CD14-positive monocyte (primary cell): ENCODE data around the gene SELPLG. TPM values are rescaled to one million over a fixed set of nuclear protein-coding genes. Genes with fewer than 3 reads are reported as not detected.
A peak's percentile ranks its signal among the peaks of the same experiment; 100 is the strongest.

Source experiments
- DNase-seq, 3 donors: peaks; one replicate each; pipeline ENCODE4 v3.0.0-alpha.2; 2011 to 2022
- H2AFZ ChIP-seq: 2 replicates; pipeline ENCODE4 v1.6.0; 2012; ENCODE audit warnings: mild to moderate bottlenecking, low read depth, low read length, inconsistent platforms; ENCODE audit not compliant: insufficient read depth, poor library complexity, severe bottlenecking
- H3K27ac ChIP-seq, 2 donors: 1 replicate in 1 of 2; 2 replicates in 1 of 2; pipeline ENCODE4 v1.5.1; 2012 to 2013; ENCODE audit warnings: low read length in 2 of 2, control low read depth in 1 of 2, inconsistent platforms in 1 of 2, low read depth in 1 of 2, mild to moderate bottlenecking in 1 of 2
- H3K27me3 ChIP-seq, 2 donors: one replicate each; pipeline versions ENCODE4 v1.6.0 to v1.6.1; 2011 to 2013; ENCODE audit warnings: low read length in 2 of 2; ENCODE audit not compliant: control insufficient read depth in 2 of 2, insufficient read depth in 2 of 2
- H3K36me3 ChIP-seq, 2 donors: replicated peaks in 1 of 2; 1 replicate in 1 of 2; 2 replicates in 1 of 2; pipeline versions ENCODE4 v1.5.1 to v1.6.1; 2012 to 2013; ENCODE audit warnings: low read length in 2 of 2, control low read depth in 1 of 2, inconsistent platforms in 1 of 2, mild to moderate bottlenecking in 1 of 2; ENCODE audit not compliant: insufficient read depth in 2 of 2, control insufficient read depth in 1 of 2
- H3K4me1 ChIP-seq, 2 donors: 1 replicate in 1 of 2; 2 replicates in 1 of 2; pipeline versions ENCODE4 v1.5.1 to v1.6.1; 2012 to 2013; ENCODE audit warnings: low read length in 2 of 2, control low read depth in 1 of 2, inconsistent platforms in 1 of 2, mild to moderate bottlenecking in 1 of 2, moderate library complexity in 1 of 2; ENCODE audit not compliant: insufficient read depth in 2 of 2, control insufficient read depth in 1 of 2
- H3K4me2 ChIP-seq: replicated peaks from 2 replicates; pipeline ENCODE3; 2012; ENCODE audit warnings: low read length, moderate library complexity, mild to moderate bottlenecking; ENCODE audit not compliant: poor library complexity, severe bottlenecking; ENCODE audit errors: extremely low read depth
- H3K4me3 ChIP-seq, 3 experiments: fragments of 200-600 bp in 1 of 3; sonication (generic) in 1 of 3; replicated peaks in 1 of 3; 1 replicate in 2 of 3; 2 replicates in 1 of 3; pipeline ENCODE4 v1.5.1; 2011 to 2013; ENCODE audit warnings: low read length in 3 of 3, mild to moderate bottlenecking in 3 of 3, control low read depth in 2 of 3, low read depth in 2 of 3, inconsistent platforms in 1 of 3, moderate library complexity in 1 of 3
- H3K79me2 ChIP-seq: 2 replicates; pipeline ENCODE4 v1.6.0; 2012; ENCODE audit warnings: mild to moderate bottlenecking, control low read depth, inconsistent platforms, low read length, moderate library complexity; ENCODE audit not compliant: insufficient read depth
- H3K9ac ChIP-seq: 2 replicates; pipeline ENCODE4 v1.6.0; 2017; ENCODE audit warnings: low read length, mild to moderate bottlenecking; ENCODE audit not compliant: insufficient read depth, poor library complexity, severe bottlenecking
- H3K9me3 ChIP-seq, 2 donors: replicated peaks in 1 of 2; 1 replicate in 1 of 2; 2 replicates in 1 of 2; pipeline versions ENCODE4 v1.5.1 to v1.6.1; 2012 to 2013; ENCODE audit warnings: low read length in 2 of 2, control low read depth in 1 of 2; ENCODE audit not compliant: control insufficient read depth in 1 of 2, insufficient read depth in 1 of 2
- H4K20me1 ChIP-seq: 2 replicates; pipeline ENCODE4 v1.6.0; 2012; ENCODE audit warnings: mild to moderate bottlenecking, low read length, control low read depth, moderate library complexity; ENCODE audit not compliant: insufficient read depth
- H3K27ac Mint-ChIP-seq, 7 donors: one replicate each; pipeline ENCODE4 v1.8.0; 2020; ENCODE audit warnings: mild to moderate bottlenecking in 7 of 7, mixed read lengths in 7 of 7, moderate library complexity in 6 of 7, inconsistent platforms in 2 of 7
- H3K27me3 Mint-ChIP-seq, 3 donors: one replicate each; pipeline ENCODE4 v1.8.0; 2021 to 2022; ENCODE audit warnings: low read depth in 3 of 3, mild to moderate bottlenecking in 3 of 3, mixed read lengths in 3 of 3, moderate library complexity in 3 of 3, inconsistent platforms in 1 of 3
- H3K36me3 Mint-ChIP-seq, 2 donors: one replicate each; pipeline ENCODE4 v1.8.0; 2020; ENCODE audit warnings: mixed read lengths in 2 of 2, inconsistent platforms in 1 of 2, mild to moderate bottlenecking in 1 of 2
- H3K4me1 Mint-ChIP-seq: one replicate; pipeline ENCODE4 v1.8.0; 2020; ENCODE audit warnings: mild to moderate bottlenecking, mixed read lengths
- H3K4me3 Mint-ChIP-seq, 2 donors: one replicate each; pipeline ENCODE4 v1.8.0; 2020; ENCODE audit warnings: mild to moderate bottlenecking in 2 of 2, mixed read lengths in 2 of 2, moderate library complexity in 1 of 2
- H3K9me3 Mint-ChIP-seq, 7 donors: one replicate each; pipeline ENCODE4 v1.8.0; 2020 to 2022; ENCODE audit warnings: mixed read lengths in 7 of 7, mild to moderate bottlenecking in 6 of 7, moderate library complexity in 6 of 7, inconsistent platforms in 2 of 7
- CTCF ChIP-seq: fragments of 200-600 bp; IDR thresholded peaks from one replicate; pipeline ENCODE4 v1.8.0; 2022; ENCODE audit warnings: antibody characterized with exemption, mild to moderate bottlenecking
- WGBS: methylation state at CpG from one replicate; pipeline ENCODE4 v1.1.5; 2013; ENCODE audit warnings: missing lambda C conversion rate; ENCODE audit not compliant: insufficient coverage; 5-methylcytosine and 5-hydroxymethylcytosine counted together
- intact Hi-C, 2 donors: fragments of 100-400 bp; cut with micrococcal nuclease; formaldehyde crosslinking; loops; one replicate each; pipeline versions ENCODE4 v1.15.0 to v1.15.1; 2023
- polyA plus RNA-seq, 3 donors: library from polyadenylated mRNA; depleted of rRNA in 1 of 3; unstranded in 2 of 3; stranded (reverse) in 1 of 3; fragments of 300-500 nt in 2 of 3; fragments of >200 nt in 1 of 3; fragmentation: Illumina TruSeq in 2 of 3; gene quantifications; 1 replicate in 2 of 3; 2 replicates in 1 of 3; pipeline ENCODE4 v1.2.3, GENCODE V29; 2012 to 2021

The SELPLG gene
- polyA plus RNA-seq, 3 donors: 193 to 349 (median 247) TPM

- no peaks in the 10 kb centered on the region for H3K27me3 ChIP-seq
- peaks cover 55% of the 10 kb centered on the region for H3K4me1 Mint-ChIP-seq
- peaks cover 80% of the 10 kb centered on the region for H3K79me2 ChIP-seq
- H3K9ac ChIP-seq: no peak overlapping the region
- H3K9me3 Mint-ChIP-seq: peaks cover 3 to 8% (median 5%) of the 10 kb centered on the region in 7 donors
- H3K4me2 ChIP-seq: no peak overlapping the region
- peak overlapping the region; percentile 84 to 90 for H3K27ac ChIP-seq
- H3K4me1 ChIP-seq: peaks cover 48 to 62% of the 10 kb centered on the region in 2 donors
- peaks cover 38 to 59% of the 10 kb centered on the region in 2 donors for H3K36me3 ChIP-seq
- H3K9me3 ChIP-seq: peaks cover 2 to 4% of the 10 kb centered on the region in 2 donors
- H3K4me3 Mint-ChIP-seq: peak overlapping the region in 1 of 2 donors; percentile 24
- DNase-seq: no peak
- H3K27ac Mint-ChIP-seq: peak overlapping the region; percentile 92 to 100 (median 97)
- no peak for TF ChIP-seq CTCF
- H3K27me3 Mint-ChIP-seq: peaks cover 0 to 2% (median 0%) of the 10 kb centered on the region in 3 donors
- 100% methylated on average over 2 of the region's 3 CpGs for WGBS
- intact Hi-C loops: loop anchor here (10.0 kb wide), 2 partner anchors 306 to 474 kb away; partner anchors contain the start of genes ALKBH2 (in 1 of the 2) and UNG (in 1 of the 2)
- H3K4me3 ChIP-seq: no peak overlapping the region
- H3K36me3 Mint-ChIP-seq: peaks cover 79 to 81% of the 10 kb centered on the region in 2 donors
- H2AFZ ChIP-seq: no peak overlapping the region
- peaks cover 89% of the 10 kb centered on the region for H4K20me1 ChIP-seq
Observed at GRCh38 chr12:108621161-108621560, 12.5 kb downstream of the SELPLG start.

GRCh38 chr12:108620236-108620879, 13.3 kb downstream of the SELPLG start:
- Histone ChIP-seq H4K20me1 (peaks cover 86% of the 10 kb centered on the region), H3K79me2 (peaks cover 72% of the 10 kb centered on the region), H3K9me3 (peaks cover 7 to 8% of the 10 kb centered on the region in 2 donors), H3K4me2 (no peak overlapping the region), H3K4me1 (peaks cover 48 to 62% of the 10 kb centered on the region in 2 donors), H3K4me3 (no peak overlapping the region), H3K27me3 (no peaks in the 10 kb centered on the region), H3K9ac (no peak overlapping the region), H2AFZ (peak overlapping the region; percentile 22), H3K27ac (peak overlapping the region; percentile 84 to 90), H3K36me3 (peaks cover 35 to 51% of the 10 kb centered on the region in 2 donors)
- Mint-ChIP-seq H3K9me3 (peaks cover 8 to 14% (median 9%) of the 10 kb centered on the region in 7 donors), H3K27ac (peak overlapping the region; percentile 92 to 100 (median 97)), H3K36me3 (peaks cover 76% of the 10 kb centered on the region in 2 donors), H3K4me1 (peaks cover 53% of the 10 kb centered on the region), H3K27me3 (peaks cover 0 to 2% (median 0%) of the 10 kb centered on the region in 3 donors), H3K4me3 (no peak overlapping the region)
- intact Hi-C loops: loop anchor here (10.0 kb wide), 2 partner anchors 306 to 474 kb away; partner anchors contain the start of genes ALKBH2 (in 1 of the 2) and UNG (in 1 of the 2)
- no peak for TF ChIP-seq CTCF
- 98% methylated on average over 9 of the region's 10 CpGs for WGBS
- peak; percentile 56 to 72 (median 64) for DNase-seq
